Measurements from ENCODE around the gene CACNG5. TPM values are rescaled to one million over a fixed set of nuclear protein-coding genes. Genes with fewer than 3 reads are reported as not detected.
A peak's percentile ranks its signal among the peaks of the same experiment; 100 is the strongest.

The CACNG5 gene
- total and polyA plus RNA-seq, 3 donors from 2014 or later: 0.55 TPM; not detected in 2

GRCh38 chr17:66929591-66929990, 94.7 kb downstream of the CACNG5 start:
- Histone ChIP-seq H3K36me3 (ENCODE audit: low read depth, missing control alignments) (no peaks in the 10 kb centered on the region), H3K27ac (no peak overlapping the region), H3K27me3 (no peaks in the 10 kb centered on the region), H3K9me3 (no peaks in the 10 kb centered on the region), H3K4me3 (no peak overlapping the region), H3K4me1 (no peaks in the 10 kb centered on the region)
- WGBS, 2 donors: 46 to 57% methylated on average over 1 of the region's 1 CpG
- TF ChIP-seq CTCF (IDR thresholded peaks at IDR 0.05): no peak
- TF ChIP-seq POLR2A (IDR thresholded peaks at IDR 0.05): no peak
- intact Hi-C loops (cut with DNase I; ENCODE audit: low total_unique reads): no loop called here
- DNase-seq: no peak

DNA sequence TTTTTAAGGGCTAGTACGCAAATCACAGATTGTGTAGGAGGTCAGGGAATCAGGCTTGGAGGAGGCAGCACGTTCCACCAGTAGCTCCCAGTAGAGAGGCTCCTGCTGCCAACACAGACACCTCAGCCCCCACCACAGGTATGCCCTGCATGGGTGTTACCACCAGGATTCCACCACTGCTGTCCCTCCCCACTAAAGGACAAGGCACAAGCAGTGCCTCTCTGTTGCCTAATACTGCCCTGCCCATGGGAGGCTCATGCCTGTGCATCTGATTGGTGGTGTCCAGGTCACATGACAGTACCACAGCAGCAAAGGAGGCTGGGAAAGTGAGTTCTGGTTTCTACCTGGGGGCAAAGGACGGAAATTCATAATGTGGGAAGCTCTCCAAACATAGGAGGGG, 96.0 kb downstream of the CACNG5 start:
- H3K36me3 ChIP-seq (ENCODE audit: low read depth, missing control alignments): no peaks in the 10 kb centered on the region
- H3K4me1 ChIP-seq: no peaks in the 10 kb centered on the region
- DNase-seq: peak; percentile 68
- intact Hi-C loops (cut with DNase I; ENCODE audit: low total_unique reads): no loop called here
- no peaks in the 10 kb centered on the region for H3K9me3 ChIP-seq
- WGBS, 2 donors: 39 to 52% methylated on average over 3 of the region's 3 CpGs
- TF ChIP-seq POLR2A (IDR thresholded peaks at IDR 0.05) (no peak), CTCF (IDR thresholded peaks at IDR 0.05) (no peak)
- H3K27ac ChIP-seq: no peak overlapping the region
- no peaks in the 10 kb centered on the region for H3K27me3 ChIP-seq
- H3K4me3 ChIP-seq: no peak overlapping the region

DNA sequence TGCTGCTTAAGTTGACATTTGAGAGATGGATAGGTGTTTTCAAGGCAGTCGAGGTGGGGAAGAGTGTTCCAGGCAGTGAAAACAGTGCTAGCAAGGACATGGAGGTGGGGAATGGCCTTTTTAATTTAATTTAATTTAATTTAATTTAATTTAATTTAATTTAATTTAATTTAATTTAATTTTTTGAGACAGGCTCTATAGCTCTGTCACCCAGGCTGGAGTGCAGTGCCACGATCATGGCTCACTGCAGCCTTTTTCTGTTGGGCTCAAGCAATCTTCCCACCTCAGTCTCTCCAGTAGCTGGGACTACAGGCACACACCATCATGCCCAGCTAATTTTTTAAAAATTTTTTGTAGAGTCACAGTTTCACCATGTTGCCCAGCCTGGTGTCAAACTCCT, 97.4 kb downstream of the CACNG5 start:
- TF ChIP-seq POLR2A (IDR thresholded peaks at IDR 0.05) (no peak), CTCF (IDR thresholded peaks at IDR 0.05) (no peak)
- Histone ChIP-seq H3K4me3 (no peak overlapping the region), H3K27me3 (no peaks in the 10 kb centered on the region), H3K9me3 (no peaks in the 10 kb centered on the region), H3K36me3 (ENCODE audit: low read depth, missing control alignments) (no peaks in the 10 kb centered on the region), H3K4me1 (no peaks in the 10 kb centered on the region), H3K27ac (no peak overlapping the region)
- 63 to 64% methylated on average over 2 of the region's 2 CpGs for WGBS, 2 donors
- intact Hi-C loops (cut with DNase I; ENCODE audit: low total_unique reads): no loop called here
- DNase-seq: no peak

- Histone ChIP-seq H3K9me3 (no peaks in the 10 kb centered on the region), H3K4me1 (no peaks in the 10 kb centered on the region), H3K36me3 (ENCODE audit: low read depth, missing control alignments) (no peaks in the 10 kb centered on the region), H3K27me3 (no peaks in the 10 kb centered on the region), H3K27ac (no peak overlapping the region), H3K4me3 (no peak overlapping the region)
- TF ChIP-seq CTCF (IDR thresholded peaks at IDR 0.05) (no peak), POLR2A (IDR thresholded peaks at IDR 0.05) (no peak)
- DNase-seq: no peak
- 59 to 88% methylated on average over 2 of the region's 2 CpGs for WGBS, 2 donors
- intact Hi-C loops (cut with DNase I; ENCODE audit: low total_unique reads): no loop called here
These were observed 99.1 kb downstream of the CACNG5 start for GRCh38 chr17:66934040-66934439.

MicroRNAs encoded within 50 kb of the gene (microRNA counts, 767-probe panel; counts per million panel counts)
- 0 to 152 counts per million in 2 donors for microRNA hsa-miR-634

Small RNAs within 50 kb of the gene (microRNA-seq; reads per million reads assigned to microRNA genes)
- gene MIR634 (ENCODE audit: borderline number of aligned reads in 2 of 2, borderline replicate concordance in 1 of 2): 0 reads per million in 2 donors

Small RNAs within 50 kb of the gene (small RNA-seq; reads per million reads assigned to genes)
- gene MIR634: 0 reads per million in 2 donors
- 0 reads per million in 2 donors for gene RNA5SP446

Other genes starting within 250 kb of the CACNG5 start
- under 1 TPM; 0.16 to 0.81 TPM for gene CACNG4, start 129.6 kb downstream of the CACNG5 start, total RNA-seq
- gene CACNG4, start 129.6 kb downstream of the CACNG5 start, polyA plus RNA-seq (ENCODE audit: insufficient read depth, low read depth, low replicate concordance): 0.46 TPM
- gene CACNG1, start 209.4 kb downstream of the CACNG5 start, total RNA-seq: not detected
- gene CACNG1, start 209.4 kb downstream of the CACNG5 start, polyA plus RNA-seq (ENCODE audit: insufficient read depth, low read depth, low replicate concordance): 0.69 TPM